ENCODE measurements around the gene IFI27.
A peak's percentile ranks its signal among the peaks of the same experiment; 100 is the strongest.
"Not testable (repeated sequence)": the region's sequence is repeated elsewhere in the genome, so short reads cannot be mapped to it uniquely, and the experiment has no call there.

IFI27 gene

GRCh38 chr14:94126800-94127199, 16.3 kb downstream of the IFI27 start:
- DNase-seq: no peak

- DNase-seq: no peak
Observed at GRCh38 chr14:94127330-94127729, 16.8 kb downstream of the IFI27 start.

DNA sequence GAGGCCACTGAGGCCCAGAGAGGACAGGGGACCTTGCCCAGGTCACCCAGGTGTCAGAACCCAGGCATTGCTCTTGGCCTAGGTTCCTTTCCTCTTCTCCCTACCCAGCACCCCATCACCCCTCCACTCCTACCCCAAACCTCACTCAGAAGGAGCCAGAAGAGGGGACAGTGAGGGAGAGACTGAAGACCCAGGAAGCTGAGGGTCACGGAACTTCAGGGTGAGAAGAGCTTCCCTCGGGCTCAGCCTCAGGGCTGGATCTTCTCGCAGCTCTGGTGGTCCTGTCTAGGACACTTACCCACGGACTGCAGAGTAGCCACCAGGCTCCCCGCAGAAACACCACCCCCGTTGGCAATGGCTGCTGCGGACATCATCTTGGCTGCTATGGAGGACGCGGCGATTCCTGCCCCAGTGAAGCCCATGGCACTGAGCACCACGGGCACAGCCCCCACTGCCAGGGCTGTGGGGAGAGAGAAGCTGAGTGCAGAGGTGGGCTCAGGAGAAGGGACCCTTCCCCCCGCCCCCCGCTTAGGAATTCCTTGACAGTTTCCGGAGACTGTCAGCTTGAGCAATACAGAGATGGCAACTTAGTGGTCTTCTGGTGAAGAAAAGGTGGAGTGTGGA, 17.8 kb downstream of the IFI27 start:
- no peak for DNase-seq

- DNase-seq: peak; percentile 74
Observed at GRCh38 chr14:94129111-94129757, 18.7 kb downstream of the IFI27 start, which contains the start of gene IFI27L2. Gene IFI27L2, minus strand, starts transcription at chr14:94129604. Its CDS starts 40 bp downstream, at chr14:94129564.

- peak; percentile 47 for DNase-seq
Observed at GRCh38 chr14:94129758-94130414, 19.4 kb downstream of the IFI27 start.

DNA sequence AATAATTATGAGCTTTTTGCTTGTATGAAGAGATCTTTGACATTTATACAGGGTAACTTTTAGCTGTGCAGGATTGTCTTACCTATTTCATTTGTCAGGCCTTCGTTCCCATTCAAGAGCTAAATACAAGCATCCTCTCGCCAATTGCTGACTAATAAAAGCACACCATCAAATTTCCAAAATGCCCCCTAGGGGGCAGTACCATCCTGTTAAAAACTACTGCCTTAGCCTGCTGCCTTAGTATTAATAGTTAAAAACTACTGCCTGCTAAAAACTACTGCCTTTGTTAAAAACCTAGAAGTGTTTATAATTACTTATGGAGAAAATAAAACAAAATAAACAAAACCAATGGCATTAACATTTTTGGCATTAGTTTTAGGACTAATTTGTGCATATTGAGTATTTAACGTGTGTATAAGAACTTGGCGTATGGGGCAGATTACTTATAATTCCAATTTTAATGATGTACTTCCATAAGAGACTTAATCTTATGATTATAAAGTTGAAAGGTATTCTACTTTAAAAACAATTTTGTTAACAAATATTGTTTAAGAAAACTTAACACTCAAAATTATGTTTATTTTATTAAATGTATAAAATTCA, 21.9 kb downstream of the IFI27 start:
- DNase-seq: peak; percentile 80

GRCh38 chr14:94135476-94135875, 24.9 kb downstream of the IFI27 start:
- DNase-seq: no peak

GRCh38 chr14:94136575-94137331, 26.2 kb downstream of the IFI27 start:
- DNase-seq: peak; percentile 85

- no peak for DNase-seq
Observed at GRCh38 chr14:94138251-94138650, 27.7 kb downstream of the IFI27 start.

- DNase-seq: no peak
Observed at GRCh38 chr14:94139006-94139405, 28.5 kb downstream of the IFI27 start.

DNA sequence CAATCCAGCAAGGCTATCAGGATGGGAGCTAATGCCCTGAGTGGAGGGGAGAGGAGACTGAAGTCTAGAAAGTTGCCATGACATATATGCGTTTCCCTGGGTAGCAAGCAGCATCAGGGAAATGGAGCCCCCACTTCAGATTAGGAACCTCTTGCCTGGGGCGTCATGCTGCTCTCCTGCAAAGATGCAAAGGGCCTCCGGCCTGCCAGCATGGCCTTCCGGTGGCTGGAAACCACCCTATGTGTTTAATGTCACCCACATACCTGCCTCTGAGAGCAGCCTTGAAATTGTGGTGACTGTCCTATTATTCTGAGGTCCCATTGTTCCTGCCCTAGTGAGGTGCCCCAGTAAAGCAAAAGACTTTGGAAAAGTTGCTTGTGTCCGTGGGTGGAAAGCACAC, 28.9 kb downstream of the IFI27 start:
- no peak for DNase-seq

DNA sequence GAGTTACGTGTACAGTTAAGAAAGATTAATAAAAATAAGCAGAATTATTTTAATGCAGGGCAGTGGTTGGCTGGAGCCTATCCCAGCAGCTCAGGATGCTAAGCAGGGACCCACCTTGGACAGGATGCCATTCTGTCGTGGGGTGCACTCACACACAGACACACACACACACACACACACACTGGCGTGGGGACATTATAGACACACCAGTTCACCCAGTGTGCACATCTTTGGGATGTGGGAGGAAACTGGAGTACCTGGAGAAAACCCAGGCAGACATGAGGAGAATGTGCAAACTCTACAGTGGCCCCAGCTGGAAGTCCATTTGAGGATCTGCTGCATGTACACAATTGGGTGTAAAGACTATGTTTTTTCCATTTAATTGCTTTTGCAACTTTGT, 31.7 kb downstream of the IFI27 start:
- DNase-seq: no peak

DNA sequence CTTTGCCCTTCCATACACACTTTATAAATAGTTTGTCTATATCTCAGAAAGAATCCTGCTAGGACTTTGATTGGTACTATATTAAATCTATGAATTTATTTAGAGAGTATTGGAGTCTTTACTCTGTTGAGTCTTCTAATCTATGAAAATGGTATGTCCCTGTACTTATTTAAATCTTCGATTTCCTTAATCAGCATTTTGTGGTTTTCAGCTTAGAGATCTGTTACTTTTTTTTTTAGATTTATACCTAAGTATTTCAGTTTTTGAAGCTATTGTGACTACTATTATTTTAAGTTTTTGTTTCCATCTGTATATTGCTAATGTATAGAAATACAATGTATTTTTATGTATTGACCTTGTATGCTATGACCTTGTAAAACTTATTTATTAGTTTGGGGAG, 32.3 kb downstream of the IFI27 start:
- no peak for DNase-seq

- no peak for DNase-seq
Observed at GRCh38 chr14:94143239-94143638, 32.7 kb downstream of the IFI27 start.

DNA sequence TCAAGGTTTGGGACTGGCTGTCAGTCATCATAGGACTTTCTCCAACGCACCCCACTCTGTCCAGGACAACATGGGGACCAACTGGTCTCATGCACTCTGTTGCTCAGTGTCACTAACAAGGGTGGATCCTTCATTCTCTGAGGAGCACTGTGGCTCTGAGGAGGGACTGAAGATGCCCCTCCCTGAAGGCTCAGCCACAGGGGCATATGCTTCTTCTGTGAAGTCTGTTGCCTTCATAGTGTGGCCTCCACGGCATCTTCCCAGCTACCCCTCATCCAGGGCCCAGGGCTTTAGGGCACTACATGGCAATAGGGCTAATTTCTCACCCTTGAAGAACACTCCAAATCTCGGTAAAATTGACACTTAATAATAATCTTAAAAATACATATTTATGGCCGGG, 33.2 kb downstream of the IFI27 start:
- DNase-seq: no peak

- DNase-seq: peak; percentile 49
Observed at GRCh38 chr14:94144765-94145164, 34.2 kb downstream of the IFI27 start.

- DNase-seq: no peak
Observed at GRCh38 chr14:94145902-94146527, 35.5 kb downstream of the IFI27 start.

GRCh38 chr14:94152676-94153075, 42.1 kb downstream of the IFI27 start:
- no peak for DNase-seq

DNA sequence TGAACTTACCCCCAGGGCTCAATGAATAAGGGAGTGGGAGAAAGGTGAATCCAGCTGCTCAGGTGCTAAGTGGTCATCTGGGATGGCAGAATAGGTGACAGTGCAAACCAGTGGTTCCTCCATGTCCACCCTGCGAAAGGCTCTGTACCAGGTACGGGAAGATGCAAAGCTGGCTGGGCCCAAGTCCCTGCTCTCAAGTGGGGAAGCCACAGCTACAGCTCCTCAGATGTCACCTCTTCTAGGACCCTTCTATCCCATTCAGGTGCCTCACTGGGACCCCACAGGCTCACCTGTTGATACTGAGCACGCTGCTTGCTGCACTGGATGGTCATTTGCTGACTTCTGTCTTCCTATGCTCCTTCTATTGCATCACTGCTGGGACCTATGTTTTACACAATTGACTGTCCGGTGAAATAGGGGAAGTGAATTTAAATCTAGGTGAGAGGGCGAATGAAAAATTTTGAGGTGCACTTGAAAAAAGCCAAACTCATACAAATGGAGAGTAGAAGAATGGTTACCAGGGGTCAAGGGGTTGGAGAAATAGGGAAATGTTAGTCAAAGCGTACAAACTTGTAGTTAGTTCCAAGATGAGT, 43.3 kb downstream of the IFI27 start:
- no peak for DNase-seq

GRCh38 chr14:94156143-94156542, 45.6 kb downstream of the IFI27 start:
- DNase-seq: not testable (repeated sequence)

DNA sequence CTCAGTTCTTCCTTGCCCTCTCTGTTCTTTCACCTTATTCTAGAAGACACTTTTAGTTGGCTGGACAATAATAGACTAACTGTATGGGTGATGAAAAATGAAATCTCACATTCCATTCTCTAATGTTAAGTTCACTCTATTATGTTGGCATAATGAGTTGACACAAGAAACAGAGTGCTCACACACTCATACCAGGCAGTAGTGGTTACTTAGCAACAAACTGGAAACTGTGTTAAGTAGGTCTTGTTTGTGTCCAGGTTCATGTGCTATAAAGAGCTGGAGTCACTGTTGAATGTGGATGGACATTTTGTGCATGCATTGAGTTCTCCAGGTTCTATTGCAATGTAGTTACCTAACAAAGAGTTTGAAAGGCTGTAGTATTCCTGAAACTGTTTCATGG, 46.7 kb downstream of the IFI27 start:
- no peak for DNase-seq

- no peak for DNase-seq
Observed at GRCh38 chr14:94158239-94158883, 47.8 kb downstream of the IFI27 start.

All from OCI-M1 (cell line).